DOHH2 (cell line): ENCODE results near the gene PARP14.

Source experiments
- H3F3A ChIP-seq: fragments of 200-600 bp; sonication (generic), shearing (Covaris generic); 2 replicates; pipeline ENCODE4 v1.6.0; 2016; ENCODE audit warnings: antibody characterized with exemption, mild to moderate bottlenecking; ENCODE audit not compliant: control insufficient read depth, insufficient read depth
- H3K27ac ChIP-seq: fragments of 200-600 bp; sonication (generic); 2 replicates; pipeline ENCODE4 v1.5.1; 2014; ENCODE audit warnings: low read depth, mild to moderate bottlenecking, low read length, moderate library complexity
- H3K27me3 ChIP-seq: fragments of 200-600 bp; sonication (generic); 2 replicates; pipeline ENCODE4 v1.6.1; 2014; ENCODE audit warnings: mild to moderate bottlenecking, low read length, mixed read lengths; ENCODE audit not compliant: control insufficient read depth
- H3K36me3 ChIP-seq: fragments of 200-600 bp; sonication (generic); 2 replicates; pipeline ENCODE4 v1.6.1; 2014; ENCODE audit warnings: mild to moderate bottlenecking, low read length, moderate library complexity, mixed read lengths; ENCODE audit not compliant: control insufficient read depth
- H3K4me1 ChIP-seq: fragments of 200-600 bp; sonication (generic); 2 replicates; pipeline ENCODE4 v1.6.1; 2014; ENCODE audit warnings: mild to moderate bottlenecking, low read length, mixed read lengths; ENCODE audit not compliant: control insufficient read depth
- H3K4me2 ChIP-seq: fragments of 200-600 bp; sonication (generic); 2 replicates; pipeline ENCODE4 v1.6.0; 2014; ENCODE audit warnings: mild to moderate bottlenecking, low read length, moderate library complexity
- H3K4me3 ChIP-seq: fragments of 200-600 bp; sonication (generic); 2 replicates; pipeline ENCODE4 v1.5.1; 2014; ENCODE audit warnings: mild to moderate bottlenecking, low read length, mixed read lengths
- H3K79me2 ChIP-seq: fragments of 200-600 bp; sonication (generic); 2 replicates; pipeline ENCODE4 v1.6.1; 2014; ENCODE audit warnings: mild to moderate bottlenecking, low read length, mixed read lengths; ENCODE audit not compliant: control insufficient read depth
- H3K9me2 ChIP-seq: fragments of 200-600 bp; sonication (generic); replicated peaks from 2 replicates; pipeline ENCODE4 v1.6.1; 2014; ENCODE audit warnings: mild to moderate bottlenecking, low read length, mixed read lengths; ENCODE audit not compliant: control insufficient read depth
- H3K9me3 ChIP-seq: fragments of 200-600 bp; sonication (generic); 2 replicates; pipeline ENCODE4 v1.6.1; 2014; ENCODE audit warnings: antibody characterized with exemption, low read length, mixed read lengths; ENCODE audit not compliant: control insufficient read depth, insufficient read depth
- H4K20me1 ChIP-seq: fragments of 200-600 bp; sonication (generic); 2 replicates; pipeline ENCODE4 v1.6.0; 2014; ENCODE audit warnings: low read depth, mild to moderate bottlenecking, antibody characterized with exemption, low read length, moderate library complexity; ENCODE audit not compliant: control insufficient read depth, insufficient read depth
- CTCF ChIP-seq: fragments of 200-600 bp; sonication (generic); IDR thresholded peaks from one replicate; pipeline ENCODE4 v1.5.1; 2014; ENCODE audit warnings: antibody characterized with exemption, mild to moderate bottlenecking, low read depth, low read length; ENCODE audit not compliant: poor library complexity, severe bottlenecking
- EZH2phosphoT487 ChIP-seq: fragments of 200-600 bp; sonication (generic); IDR thresholded peaks from 2 replicates; pipeline ENCODE4 v1.6.1; 2017; ENCODE audit warnings: borderline replicate concordance, mild to moderate bottlenecking, antibody characterized with exemption, low read length, moderate library complexity, mixed read lengths

Gene PARP14

GRCh38 chr3:122680475-122681283 lies at the start of gene PARP14:
TSS of gene PARP14 (plus strand) at chr3:122680839. CDS start at chr3:122680884, 45 bp downstream.
- peak within 1 kb of the TSS; percentile 80 for H3K4me3 ChIP-seq
- peaks cover 52% of the 10 kb centered on the region for H3K4me1 ChIP-seq
- no peaks in the 10 kb centered on the region for H3K79me2 ChIP-seq
- no peaks in the 10 kb centered on the region for H4K20me1 ChIP-seq
- H3K4me2 ChIP-seq = peak within 1 kb of the TSS; percentile 93
- no peaks in the 10 kb centered on the region for H3K9me3 ChIP-seq
- no peak within 1 kb of the TSS for H3K27ac ChIP-seq
- no peaks in the 10 kb centered on the region for H3K9me2 ChIP-seq
- TF ChIP-seq EZH2phosphoT487 (no peak), CTCF (no peak)
- peaks cover 14% of the 10 kb centered on the region for H3K27me3 ChIP-seq
- no peaks in the 10 kb centered on the region for H3K36me3 ChIP-seq
- H3F3A ChIP-seq = no peaks in the 10 kb centered on the region; the same call in none of the 2 replicates

- Histone ChIP-seq H3K27ac (no peak overlapping the region), H3K4me2 (no peak overlapping the region), H4K20me1 (no peaks in the 10 kb centered on the region), H3K27me3 (0 out of 2 replicates have a peak, but pooled peaks cover 3% of the 10 kb centered on the region), H3K4me3 (no peak overlapping the region), H3K9me2 (no peaks in the 10 kb centered on the region), H3K36me3 (no peaks in the 10 kb centered on the region), H3F3A (no peaks in the 10 kb centered on the region), H3K4me1 (no peaks in the 10 kb centered on the region), H3K9me3 (no peaks in the 10 kb centered on the region), H3K79me2 (no peaks in the 10 kb centered on the region)
- TF ChIP-seq CTCF (no peak), EZH2phosphoT487 (no peak)
Measured at GRCh38 chr3:122635789-122636188, 44.9 kb upstream of the PARP14 start.

- Histone ChIP-seq H3F3A (no peaks in the 10 kb centered on the region), H3K27ac (no peak overlapping the region), H3K9me3 (no peaks in the 10 kb centered on the region), H3K4me1 (no peaks in the 10 kb centered on the region), H3K79me2 (no peaks in the 10 kb centered on the region), H3K36me3 (no peaks in the 10 kb centered on the region), H3K4me2 (no peak overlapping the region), H3K9me2 (no peaks in the 10 kb centered on the region), H3K4me3 (no peak overlapping the region), H4K20me1 (no peaks in the 10 kb centered on the region), H3K27me3 (0 out of 2 replicates have a peak, but pooled peaks cover 3% of the 10 kb centered on the region)
- no peak for TF ChIP-seq EZH2phosphoT487
- no peak for TF ChIP-seq CTCF
Measured at GRCh38 chr3:122636697-122637096, 43.9 kb upstream of the PARP14 start.
